Activated T-cell treated with anti-CD3 and anti-CD28 coated beads for 4 hours (primary cell): ENCODE results near the gene ISLR.

Experiments used
- DNase-seq: peaks from one replicate; pipeline ENCODE4 v3.0.0-alpha.2; 2020

ISLR gene

GRCh38 chr15:74174219-74174957, 878 bp downstream of the ISLR start:
- no peak for DNase-seq

GRCh38 chr15:74174958-74175253, 1.4 kb downstream of the ISLR start:
- no peak for DNase-seq

GRCh38 chr15:74175271-74176191, 2.0 kb downstream of the ISLR start:
- no peak for DNase-seq

- DNase-seq, result no peak
Observed at GRCh38 chr15:74176262-74177214, 3.0 kb downstream of the ISLR start.

GRCh38 chr15:74178326-74179100, 5.0 kb downstream of the ISLR start:
- DNase-seq, result no peak

- DNase-seq, result no peak
Observed at GRCh38 chr15:74179101-74179841, 5.8 kb downstream of the ISLR start.

- DNase-seq, result no peak
Observed at GRCh38 chr15:74179983-74180880, 6.7 kb downstream of the ISLR start.

GRCh38 chr15:74180881-74181602, 7.5 kb downstream of the ISLR start:
- DNase-seq, result no peak

GRCh38 chr15:74182131-74182530, 8.6 kb downstream of the ISLR start:
- no peak for DNase-seq

- no peak for DNase-seq
Observed at GRCh38 chr15:74184582-74185091, 11.1 kb downstream of the ISLR start.

GRCh38 chr15:74185710-74186348, 12.3 kb downstream of the ISLR start:
- no peak for DNase-seq

GRCh38 chr15:74188216-74188615, 14.7 kb downstream of the ISLR start:
- no peak for DNase-seq

- DNase-seq, result no peak
Observed at GRCh38 chr15:74191798-74192197, 18.3 kb downstream of the ISLR start.

- DNase-seq, result no peak
Observed at GRCh38 chr15:74192751-74193150, 19.2 kb downstream of the ISLR start.

GRCh38 chr15:74193299-74193718, 19.8 kb downstream of the ISLR start:
- no peak for DNase-seq

GRCh38 chr15:74193905-74194304, 20.4 kb downstream of the ISLR start:
- no peak for DNase-seq

GRCh38 chr15:74194572-74195559, 21.4 kb downstream of the ISLR start:
- DNase-seq, result no peak

GRCh38 chr15:74196175-74196574, 22.7 kb downstream of the ISLR start:
- DNase-seq, result no peak
